Muscle of leg (tissue), 11 donors: ENCODE results near the gene ZNF599. TPM values are rescaled to one million over a fixed set of nuclear protein-coding genes. Genes with fewer than 3 reads are reported as not detected.

Experiments used
- DNase-seq: peaks from one replicate; pipeline ENCODE4 v3.0.0; 2013
- H3K27ac ChIP-seq: one replicate; pipeline ENCODE4 v1.5.1; 2013; ENCODE audit warnings: mild to moderate bottlenecking, low read length, control low read depth
- H3K27me3 ChIP-seq: one replicate; pipeline ENCODE4 v1.6.1; 2013; ENCODE audit warnings: low read length; ENCODE audit not compliant: control insufficient read depth, insufficient read depth
- H3K36me3 ChIP-seq: one replicate; pipeline ENCODE4 v1.6.1; 2013; ENCODE audit warnings: low read length; ENCODE audit not compliant: control insufficient read depth, insufficient read depth
- H3K4me1 ChIP-seq: one replicate; pipeline ENCODE4 v1.6.1; 2013; ENCODE audit warnings: low read length; ENCODE audit not compliant: control insufficient read depth, insufficient read depth
- H3K4me3 ChIP-seq: one replicate; pipeline ENCODE4 v1.5.1; 2013; ENCODE audit warnings: low read length, control low read depth
- H3K9me3 ChIP-seq: replicated peaks from 2 replicates; pipeline ENCODE4 v1.6.1; 2013; ENCODE audit warnings: low read depth, low read length; ENCODE audit not compliant: control insufficient read depth
- WGBS: methylation state at CpG from one replicate; pipeline ENCODE4 v1.1.5; 2013; ENCODE audit warnings: missing lambda C conversion rate; ENCODE audit not compliant: insufficient coverage; 5-methylcytosine and 5-hydroxymethylcytosine counted together
- polyA plus RNA-seq, 8 donors: library from polyadenylated mRNA; unstranded; fragments of 120-200 nt; gene quantifications; one replicate each; pipeline versions ENCODE4 v1.2.1 to v1.2.3, GENCODE V29; 2013; ENCODE audit warnings: inconsistent platforms in 1 of 8, low replicate concordance in 1 of 8; ENCODE audit not compliant: insufficient read length in 8 of 8, insufficient read depth in 1 of 8
- total RNA-seq: library from RNA; stranded (reverse); fragments of 120-200 nt; gene quantifications from one replicate; pipeline ENCODE4 v1.2.4, GENCODE V29; 2013

ZNF599 gene
- total and polyA plus RNA-seq, 9 donors = 5.5 to 7.0 (median 6.2) TPM

GRCh38 chr19:34725400-34725799 lies 47.6 kb downstream of the ZNF599 start:
- Histone ChIP-seq H3K9me3 (no peaks in the 10 kb centered on the region), H3K4me3 (no peak overlapping the region), H3K36me3 (no peaks in the 10 kb centered on the region), H3K4me1 (no peaks in the 10 kb centered on the region), H3K27ac (no peak overlapping the region), H3K27me3 (peaks cover 6% of the 10 kb centered on the region)
- WGBS = 27% methylated on average over 5 of the region's 6 CpGs
- no peak for DNase-seq

GRCh38 chr19:34722353-34722752 lies 50.7 kb downstream of the ZNF599 start:
- Histone ChIP-seq H3K4me3 (no peak overlapping the region), H3K27ac (no peak overlapping the region), H3K27me3 (peaks cover 6% of the 10 kb centered on the region), H3K9me3 (no peaks in the 10 kb centered on the region), H3K4me1 (no peaks in the 10 kb centered on the region), H3K36me3 (no peaks in the 10 kb centered on the region)
- no peak for DNase-seq
- 39% methylated on average over 9 of the region's 11 CpGs for WGBS

- Histone ChIP-seq H3K27me3 (no peaks in the 10 kb centered on the region), H3K36me3 (no peaks in the 10 kb centered on the region), H3K27ac (no peak overlapping the region), H3K4me3 (no peak overlapping the region), H3K4me1 (no peaks in the 10 kb centered on the region), H3K9me3 (peaks cover 6% of the 10 kb centered on the region)
- DNase-seq = no peak
These were observed 57.7 kb downstream of the ZNF599 start for GRCh38 chr19:34715357-34715756.

GRCh38 chr19:34713262-34713637 lies 59.8 kb downstream of the ZNF599 start:
- H3K4me3 ChIP-seq = no peak overlapping the region
- DNase-seq = no peak

GRCh38 chr19:34712395-34713261 lies 60.4 kb downstream of the ZNF599 start:
- Histone ChIP-seq H3K4me3 (no peak overlapping the region), H3K36me3 (no peaks in the 10 kb centered on the region), H3K27me3 (no peaks in the 10 kb centered on the region), H3K27ac (no peak overlapping the region), H3K9me3 (peaks cover 8% of the 10 kb centered on the region), H3K4me1 (no peaks in the 10 kb centered on the region)
- DNase-seq = peak; percentile 69
- 30% methylated on average over 8 of the region's 11 CpGs for WGBS

More at GRCh38 chr19:34713262-34713637, 59.8 kb downstream of the ZNF599 start:
- Histone ChIP-seq H3K9me3 (peaks cover 6% of the 10 kb centered on the region), H3K27me3 (no peaks in the 10 kb centered on the region), H3K27ac (no peak overlapping the region), H3K4me1 (no peaks in the 10 kb centered on the region), H3K36me3 (no peaks in the 10 kb centered on the region)
- WGBS = no CpG with 5 or more reads among the region's 2 CpGs

GRCh38 chr19:34711890-34712289 lies 61.1 kb downstream of the ZNF599 start:
- no peak overlapping the region for H3K27ac ChIP-seq
- no peak for DNase-seq
- peaks cover 10% of the 10 kb centered on the region for H3K9me3 ChIP-seq
- WGBS = 63% methylated on average over 3 of the region's 6 CpGs
- no peaks in the 10 kb centered on the region for H3K27me3 ChIP-seq
- H3K4me3 ChIP-seq = no peak overlapping the region
- H3K36me3 ChIP-seq = no peaks in the 10 kb centered on the region
- no peaks in the 10 kb centered on the region for H3K4me1 ChIP-seq

Other genes with a start within 250 kb of the ZNF599 start
- gene SCGB2B2, start 96.1 kb downstream of the ZNF599 start, total RNA-seq = 0.22 TPM
- gene SCGB2B2, start 96.1 kb downstream of the ZNF599 start, polyA plus RNA-seq = 1 to 10 TPM in 1 of 8 donors, under 1 TPM in 7; 0.28 to 1.6 (median 0.37) TPM
- gene ZNF302, start 95.5 kb downstream of the ZNF599 start, total RNA-seq = 51.8 TPM
- gene ZNF302, start 95.5 kb downstream of the ZNF599 start, polyA plus RNA-seq = 10 to 100 TPM; 41.7 to 59.4 (median 47.9) TPM
- gene ZNF181, start 39.0 kb downstream of the ZNF599 start, total RNA-seq = 23.1 TPM
- gene ZNF181, start 39.0 kb downstream of the ZNF599 start, polyA plus RNA-seq = 10 to 100 TPM in 7 of 8 donors, 1 to 10 TPM in 1; 9.2 to 15.6 (median 13.8) TPM
- 3.9 TPM for gene ZNF30, start 153.7 kb upstream of the ZNF599 start, total RNA-seq
- 1 to 10 TPM; 2.8 to 4.9 (median 3.6) TPM for gene ZNF30, start 153.7 kb upstream of the ZNF599 start, polyA plus RNA-seq
- gene ZNF792, start 191.0 kb upstream of the ZNF599 start, total RNA-seq = 5.1 TPM
- 1 to 10 TPM; 2.1 to 3.3 (median 2.5) TPM for gene ZNF792, start 191.0 kb upstream of the ZNF599 start, polyA plus RNA-seq
- gene GRAMD1A, start 227.1 kb upstream of the ZNF599 start, total RNA-seq = 16.0 TPM
- gene GRAMD1A, start 227.1 kb upstream of the ZNF599 start, polyA plus RNA-seq = 10 to 100 TPM; 33.3 to 48.0 (median 38.4) TPM